Tibial nerve (tissue), 4 donors: ENCODE measurements around the gene ELFN1.

Source experiments
- CTCF ChIP-seq, 5 experiments: fragments of 200-600 bp in 3 of 5; fragments of 450-650 bp in 2 of 5; sonication (generic) in 3 of 5; IDR thresholded peaks; one replicate each; pipeline ENCODE4 v1.5.1; 2016 to 2019; ENCODE audit warnings: antibody characterized with exemption in 5 of 5, mild to moderate bottlenecking in 3 of 5, moderate library complexity in 2 of 5
- EP300 ChIP-seq, 2 donors: sonication (generic); formaldehyde crosslinking; IDR thresholded peaks; one replicate each; pipeline ENCODE4 v1.6.1; 2017; ENCODE audit warnings: antibody characterized with exemption in 2 of 2, mild to moderate bottlenecking in 1 of 2
- POLR2A ChIP-seq, 2 donors: fragments of 450-650 bp; IDR thresholded peaks; one replicate each; pipeline ENCODE4 v1.6.1; 2017; ENCODE audit warnings: antibody characterized with exemption in 2 of 2, mild to moderate bottlenecking in 2 of 2, moderate library complexity in 2 of 2

GRCh38 chr7:1769286-1770200 is 99.5 kb downstream of the ELFN1 start:
- TF ChIP-seq CTCF (IDR thresholded peaks at IDR 0.05) (no peak), POLR2A (IDR thresholded peaks at IDR 0.05) (no peak), EP300 (IDR thresholded peaks at IDR 0.05) (no peak)
